GM19025 (cell line): ENCODE data around the gene BFSP2.
"Not testable (repeated sequence)": the region's sequence is repeated elsewhere in the genome, so short reads cannot be mapped to it uniquely, and the experiment has no call there.

Experiments used
- ATAC-seq: cut with Tn5 transposase; IDR thresholded peaks from one replicate; pipeline ENCODE4 v1.9.1; 2021; ENCODE audit warnings: mild to moderate bottlenecking, low read depth, moderate library complexity; ENCODE audit not compliant: unreplicated experiment

BFSP2 gene

GRCh38 chr3:133452641-133453319 lies 52.9 kb downstream of the BFSP2 start:
- no peak for ATAC-seq

DNA sequence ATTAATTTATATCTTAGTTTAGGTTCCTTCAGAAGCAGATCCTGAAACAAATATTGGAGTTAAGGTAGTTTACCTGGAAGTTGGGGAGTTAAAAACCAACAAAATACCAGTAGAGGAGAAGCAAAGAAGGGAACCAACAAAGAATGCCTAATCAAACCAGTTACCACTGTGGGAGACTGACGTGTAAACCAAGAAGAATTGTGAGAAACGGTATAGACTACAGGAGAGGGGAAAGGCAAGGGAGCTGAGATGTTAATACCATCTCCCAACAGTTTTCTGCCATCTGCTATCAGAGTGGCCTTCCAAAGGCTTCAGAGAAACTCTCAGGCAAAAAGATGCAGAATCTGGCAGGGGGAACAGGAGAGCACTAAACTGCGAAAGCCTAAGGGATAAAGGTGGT lies 53.5 kb downstream of the BFSP2 start:
- no peak for ATAC-seq

DNA sequence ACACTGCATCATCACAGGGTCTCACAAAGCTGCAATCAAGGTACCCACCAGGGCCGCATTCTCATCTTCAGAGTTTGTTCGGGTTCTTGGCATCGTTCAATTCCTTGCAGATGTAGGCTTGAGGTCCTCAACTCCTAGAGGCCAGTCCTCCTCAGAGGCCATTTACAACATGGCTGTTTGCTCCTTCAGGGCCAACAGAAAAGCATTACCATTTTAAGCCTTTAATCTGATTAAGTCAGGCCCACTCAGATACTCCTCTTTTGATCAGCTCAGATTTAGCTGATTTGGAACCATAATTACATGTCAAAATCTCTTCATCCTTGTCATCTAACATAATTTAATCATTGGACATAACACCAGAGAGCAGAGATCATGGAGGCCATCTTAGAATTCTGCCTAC lies 55.4 kb downstream of the BFSP2 start:
- ATAC-seq = no peak

DNA sequence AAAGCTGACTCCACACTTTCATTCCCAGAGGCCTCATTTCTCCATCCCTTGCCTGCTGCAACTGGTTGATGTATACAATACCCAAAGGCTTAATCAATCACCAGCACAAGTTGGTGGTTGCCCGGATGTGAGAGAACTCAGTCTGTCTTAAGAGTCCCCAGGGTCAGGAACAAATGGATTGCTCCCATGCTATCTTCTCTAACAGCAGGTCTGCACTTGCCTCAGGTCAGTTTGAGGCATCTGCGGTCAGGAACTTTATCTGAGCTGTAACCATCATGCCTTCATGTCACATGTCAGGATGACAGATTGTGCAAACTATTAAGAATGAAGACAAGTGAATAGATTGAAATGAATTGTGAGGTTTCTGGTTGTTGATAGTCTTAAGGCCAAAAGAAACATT lies 56.1 kb downstream of the BFSP2 start:
- ATAC-seq = no peak

- ATAC-seq = no peak
These were observed 57.2 kb downstream of the BFSP2 start for GRCh38 chr3:133457025-133457424.

DNA sequence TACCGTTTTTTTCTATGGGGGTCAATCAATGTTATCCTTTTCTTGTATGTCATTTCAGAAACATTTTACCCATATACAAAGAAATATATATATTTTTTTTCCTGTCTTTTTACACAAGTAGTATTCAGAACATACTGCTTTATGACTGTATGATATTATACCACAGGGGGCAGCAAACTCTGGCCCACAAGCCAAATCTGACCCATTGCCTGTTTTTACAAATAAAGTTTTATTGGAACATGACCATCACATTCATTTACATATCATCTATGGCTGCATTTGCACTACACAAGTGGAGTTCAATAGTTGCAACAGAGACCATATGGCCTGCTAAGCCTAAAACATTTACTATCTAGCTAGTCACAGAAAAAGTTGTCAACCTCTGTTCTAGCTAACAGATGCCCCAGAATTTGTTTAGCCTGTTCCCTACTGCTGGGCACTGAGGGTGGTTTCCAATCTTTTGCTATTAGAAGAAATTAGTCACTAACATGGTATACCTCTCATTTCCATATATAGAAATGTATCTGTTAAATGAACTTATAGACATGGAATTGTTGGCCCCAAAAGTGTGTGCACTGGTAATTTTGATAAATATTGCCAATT lies 57.7 kb downstream of the BFSP2 start:
- ATAC-seq = no peak

DNA sequence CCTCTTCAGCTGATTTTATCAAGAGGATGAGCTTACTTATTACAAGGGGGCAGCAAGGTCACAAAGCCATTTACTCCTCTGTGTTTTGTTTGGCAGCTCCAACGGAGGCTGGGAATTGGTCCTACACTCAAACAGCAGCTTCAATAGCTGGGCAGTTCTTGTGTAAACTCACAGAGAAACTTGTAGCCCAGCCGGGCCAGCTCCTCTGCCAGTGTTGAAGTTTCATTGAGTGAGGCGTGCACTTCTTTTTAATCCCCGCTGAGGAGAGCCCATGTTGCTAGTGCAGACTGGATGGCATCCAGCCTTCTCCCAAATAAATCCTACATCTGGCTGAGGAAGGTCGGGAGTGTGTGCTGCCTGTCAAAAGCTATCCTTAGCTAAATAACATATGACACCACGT lies 59.5 kb downstream of the BFSP2 start:
- no peak for ATAC-seq

DNA sequence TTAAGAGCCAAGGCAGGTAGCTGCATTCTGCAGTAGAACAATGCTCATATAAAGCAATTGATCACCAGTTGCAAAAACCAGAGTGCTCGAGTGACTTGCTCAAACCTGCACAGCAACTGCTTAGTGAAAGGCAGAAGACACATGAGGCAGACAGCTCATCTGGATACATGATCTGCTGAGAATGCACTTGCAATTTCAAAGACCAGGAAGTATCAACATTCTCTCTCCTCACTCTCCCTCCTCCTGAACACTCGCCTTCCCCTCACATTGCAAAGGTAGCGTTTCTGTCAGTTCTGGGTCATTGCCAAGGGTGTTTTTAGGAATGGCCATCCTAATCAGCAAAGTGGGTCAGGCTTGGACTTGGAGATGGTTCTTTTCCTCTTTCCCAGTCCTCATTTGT lies 61.0 kb downstream of the BFSP2 start:
- no peak for ATAC-seq

GRCh38 chr3:133461291-133461690 lies 61.4 kb downstream of the BFSP2 start:
- ATAC-seq = no peak

DNA sequence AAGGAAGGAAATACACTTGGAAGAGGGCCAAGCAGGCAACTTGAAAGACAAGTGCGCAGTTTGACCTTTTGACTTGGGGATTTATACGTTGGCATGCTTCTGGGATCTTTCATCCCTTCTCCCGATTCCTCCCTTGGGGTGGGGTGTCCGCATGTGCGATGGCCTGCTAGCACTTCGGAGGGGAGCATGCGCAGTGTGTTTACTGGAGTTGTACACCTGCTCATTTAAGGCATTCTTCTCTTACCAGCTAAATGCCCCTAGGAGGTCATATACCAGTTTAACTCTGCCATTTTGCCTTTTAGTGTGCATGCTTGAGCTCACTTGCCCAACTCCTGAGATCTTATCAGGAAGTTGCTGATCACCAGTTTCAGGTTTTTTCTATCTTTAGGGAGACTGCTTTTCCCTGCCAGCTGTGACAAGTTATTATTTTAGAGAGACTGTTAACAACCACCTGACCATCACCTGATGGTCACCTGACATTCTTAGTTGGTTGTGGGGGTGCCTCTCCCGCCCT lies 63.5 kb downstream of the BFSP2 start:
- no peak for ATAC-seq

- no peak for ATAC-seq
These were observed 64.7 kb downstream of the BFSP2 start for GRCh38 chr3:133464573-133464972.

- ATAC-seq = no peak
These were observed 66.9 kb downstream of the BFSP2 start for GRCh38 chr3:133466531-133467386.

DNA sequence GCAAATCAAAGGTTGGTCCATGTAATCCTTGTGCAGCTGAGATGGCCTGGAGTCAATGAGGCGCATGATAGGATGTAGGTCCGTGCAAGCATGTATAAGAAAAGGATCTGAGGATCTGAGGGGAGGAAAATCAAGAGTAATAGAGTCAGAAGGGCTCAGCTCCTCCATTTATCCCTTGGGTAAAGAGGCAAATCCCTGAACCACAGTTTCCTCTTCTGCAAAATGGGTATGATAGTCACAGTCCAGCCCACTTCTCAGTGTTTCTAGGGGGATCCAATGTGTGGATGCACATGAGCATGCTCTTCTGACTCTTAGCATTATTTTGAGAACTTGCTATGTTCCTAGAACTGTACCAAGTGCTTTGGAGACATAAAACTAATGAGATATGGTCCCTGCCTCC lies 67.9 kb downstream of the BFSP2 start:
- ATAC-seq = no peak

GRCh38 chr3:133468251-133468721 lies 68.4 kb downstream of the BFSP2 start:
- ATAC-seq = no peak

GRCh38 chr3:133469140-133469731 lies 69.4 kb downstream of the BFSP2 start:
- no peak for ATAC-seq

- ATAC-seq = no peak
These were observed 72.4 kb downstream of the BFSP2 start for GRCh38 chr3:133472242-133472641.

- ATAC-seq = no peak
These were observed 73.0 kb downstream of the BFSP2 start for GRCh38 chr3:133472889-133473288.

DNA sequence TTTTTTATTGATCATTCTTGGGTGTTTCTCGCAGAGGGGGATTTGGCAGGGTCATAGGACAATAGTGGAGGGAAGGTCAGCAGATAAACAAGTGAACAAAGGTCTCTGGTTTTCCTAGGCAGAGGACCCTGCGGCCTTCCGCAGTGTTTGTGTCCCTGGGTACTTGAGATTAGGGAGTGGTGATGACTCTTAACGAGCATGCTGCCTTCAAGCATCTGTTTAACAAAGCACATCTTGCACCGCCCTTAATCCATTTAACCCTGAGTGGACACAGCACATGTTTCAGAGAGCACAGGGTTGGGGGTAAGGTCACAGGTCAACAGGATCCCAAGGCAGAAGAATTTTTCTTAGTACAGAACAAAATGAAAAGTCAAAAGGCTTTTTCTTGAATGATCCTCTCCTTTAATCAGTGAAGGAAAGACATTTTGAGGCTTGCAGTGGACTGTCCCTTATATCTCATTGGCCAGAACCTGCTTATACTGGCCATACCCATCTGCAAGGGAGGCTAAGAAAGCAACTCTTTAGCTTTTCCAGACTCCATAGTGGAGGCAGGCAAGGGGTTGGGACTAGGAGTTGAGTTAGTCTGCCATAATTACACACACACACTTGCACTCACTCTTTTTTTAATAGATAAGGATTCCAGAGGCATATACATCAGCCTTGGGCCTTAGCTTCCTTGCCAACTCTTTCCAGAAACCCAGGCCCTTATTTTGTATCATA lies 73.8 kb downstream of the BFSP2 start:
- ATAC-seq = not testable (repeated sequence)

- ATAC-seq = no peak
These were observed 74.5 kb downstream of the BFSP2 start for GRCh38 chr3:133474251-133474801.

GRCh38 chr3:133474817-133475216 lies 75.0 kb downstream of the BFSP2 start:
- no peak for ATAC-seq
